Coronary artery (tissue), 2 donors: ENCODE measurements around the gene CNTLN.

Experiments used
- DNase-seq: peaks from one replicate; pipeline ENCODE4 v3.0.0-alpha.2; 2017; ENCODE audit warnings: low spot score
- H3K27ac ChIP-seq, 2 donors: fragments of 200-600 bp; sonication (generic); one replicate each; pipeline ENCODE4 v1.5.1; 2016 to 2019
- H3K4me3 ChIP-seq: fragments of 200-600 bp; sonication (generic); 2 replicates; pipeline ENCODE4 v1.5.1; 2016; ENCODE audit warnings: mild to moderate bottlenecking, moderate library complexity
- CTCF ChIP-seq: fragments of 200-600 bp; sonication (generic); IDR thresholded peaks from one replicate; pipeline ENCODE4 v1.5.1; 2019; ENCODE audit warnings: antibody characterized with exemption

CNTLN gene

GRCh38 chr9:17315341-17315740, 180.5 kb downstream of the CNTLN start:
- DNase-seq = no peak
- H3K4me3 ChIP-seq = no peak overlapping the region
- TF ChIP-seq CTCF = no peak

DNA sequence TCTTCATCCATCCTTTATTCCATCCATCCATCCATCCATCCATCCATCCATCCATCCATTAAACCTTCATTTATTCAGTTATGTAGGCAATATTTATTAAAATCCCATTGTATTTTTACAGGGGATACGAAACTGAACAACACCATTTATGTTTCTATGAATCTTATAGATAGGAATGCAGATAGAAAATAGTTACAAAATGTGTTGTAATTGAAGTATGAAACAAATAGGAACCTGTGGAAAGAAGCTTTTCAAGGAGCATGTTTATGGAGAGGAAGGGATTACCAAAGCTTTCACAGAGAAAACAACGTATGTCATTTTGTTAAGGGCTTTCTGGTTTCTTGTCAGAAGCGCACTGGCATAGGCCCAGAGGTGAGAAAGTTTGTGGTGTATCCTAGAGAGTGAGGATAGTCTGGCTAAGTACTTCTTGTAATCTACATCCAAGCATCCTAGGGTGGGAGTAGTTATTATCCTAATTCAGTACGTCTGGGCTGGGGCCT, 184.0 kb downstream of the CNTLN start:
- H3K4me3 ChIP-seq = no peak overlapping the region
- no peak for TF ChIP-seq CTCF
- DNase-seq = no peak
- H3K27ac ChIP-seq = no peak overlapping the region

More at GRCh38 chr9:17315341-17315740, 180.5 kb downstream of the CNTLN start:
- no peak overlapping the region for H3K27ac ChIP-seq

DNA sequence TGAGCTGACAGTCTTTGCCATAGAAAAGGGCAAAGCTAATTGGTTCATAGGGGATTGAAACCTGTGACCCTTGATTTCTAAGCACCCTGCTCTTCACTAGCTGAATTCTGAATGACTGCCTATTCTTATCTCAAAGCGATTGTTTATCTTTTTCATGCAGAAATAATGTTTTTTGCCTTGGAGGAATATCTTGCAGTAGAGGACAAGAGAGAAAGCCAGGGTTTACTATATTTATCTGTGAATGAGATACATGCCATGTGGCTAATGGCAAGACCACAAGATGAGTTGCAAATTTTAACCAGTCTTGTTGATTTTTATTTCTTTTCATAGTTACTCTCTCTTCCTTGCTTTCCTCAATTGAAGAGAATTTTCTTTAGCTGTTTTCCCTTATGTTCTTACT, 185.0 kb downstream of the CNTLN start:
- Histone ChIP-seq H3K4me3 (no peak overlapping the region), H3K27ac (no peak overlapping the region)
- DNase-seq = no peak
- no peak for TF ChIP-seq CTCF

- TF ChIP-seq CTCF = no peak
- no peak for DNase-seq
- Histone ChIP-seq H3K27ac (no peak overlapping the region), H3K4me3 (no peak overlapping the region)
These were observed 188.3 kb downstream of the CNTLN start for GRCh38 chr9:17322882-17323864.

GRCh38 chr9:17328331-17328730, 193.5 kb downstream of the CNTLN start:
- Histone ChIP-seq H3K4me3 (no peak overlapping the region), H3K27ac (no peak overlapping the region)
- DNase-seq = no peak
- TF ChIP-seq CTCF = no peak

GRCh38 chr9:17330097-17330496, 195.3 kb downstream of the CNTLN start:
- DNase-seq = no peak
- H3K4me3 ChIP-seq = no peak overlapping the region
- no peak overlapping the region for H3K27ac ChIP-seq
- no peak for TF ChIP-seq CTCF

GRCh38 chr9:17332115-17332514, 197.3 kb downstream of the CNTLN start:
- TF ChIP-seq CTCF = no peak
- Histone ChIP-seq H3K27ac (no peak overlapping the region), H3K4me3 (no peak overlapping the region)
- no peak for DNase-seq
